Liver (tissue), 9 donors: ENCODE data around the gene FGF14. TPM values are rescaled to one million over a fixed set of nuclear protein-coding genes. Genes with fewer than 3 reads are reported as not detected.

ENCODE experiments used
- DNase-seq: peaks from one replicate; pipeline ENCODE4 v3.0.0-alpha.2; 2017; ENCODE audit warnings: low spot score
- H3K27ac ChIP-seq, 2 donors: one replicate each; pipeline ENCODE4 v1.7.0; 2013; ENCODE audit warnings: inconsistent platforms in 2 of 2, low read length in 2 of 2, control low read depth in 1 of 2, low read depth in 1 of 2, mild to moderate bottlenecking in 1 of 2
- H3K27me3 ChIP-seq, 4 donors: one replicate each; pipeline versions ENCODE4 v1.6.1 to v1.7.0; 2013; ENCODE audit warnings: low read length in 3 of 4, inconsistent platforms in 1 of 4, mild to moderate bottlenecking in 1 of 4, moderate library complexity in 1 of 4; ENCODE audit not compliant: control insufficient read depth in 4 of 4, insufficient read depth in 4 of 4
- H3K36me3 ChIP-seq, 4 donors: one replicate each; pipeline versions ENCODE4 v1.6.1 to v1.7.0; 2013; ENCODE audit warnings: low read length in 3 of 4, mild to moderate bottlenecking in 3 of 4, low read depth in 1 of 4, moderate library complexity in 1 of 4; ENCODE audit not compliant: control insufficient read depth in 4 of 4, insufficient read depth in 3 of 4
- H3K4me1 ChIP-seq, 4 donors: one replicate each; pipeline versions ENCODE4 v1.6.1 to v1.7.0; 2013; ENCODE audit warnings: low read length in 3 of 4, mild to moderate bottlenecking in 3 of 4, moderate library complexity in 1 of 4; ENCODE audit not compliant: control insufficient read depth in 4 of 4, insufficient read depth in 4 of 4
- H3K4me3 ChIP-seq, 3 donors: one replicate each; pipeline versions ENCODE4 v1.6.1 to v1.7.0; 2013; ENCODE audit warnings: low read length in 3 of 3, control low read depth in 1 of 3, low read depth in 1 of 3, mild to moderate bottlenecking in 1 of 3
- H3K9ac ChIP-seq, 2 donors: one replicate each; pipeline ENCODE4 v1.7.0; 2013; ENCODE audit warnings: low read length in 2 of 2, mild to moderate bottlenecking in 2 of 2, moderate library complexity in 2 of 2, control low read depth in 1 of 2, low read depth in 1 of 2
- H3K9me3 ChIP-seq, 4 donors: one replicate each; pipeline versions ENCODE4 v1.6.1 to v1.7.0; 2013; ENCODE audit warnings: low read length in 3 of 4; ENCODE audit not compliant: control insufficient read depth in 4 of 4
- ATF3 ChIP-seq: IDR thresholded peaks from 2 replicates; pipeline ENCODE4 v1.6.1; 2016; ENCODE audit warnings: antibody characterized with exemption
- EGR1 ChIP-seq, 2 donors: IDR thresholded peaks; 2 replicates each; pipeline ENCODE4 v1.6.1; 2016 to 2018; ENCODE audit warnings: antibody characterized with exemption in 2 of 2, low read depth in 2 of 2
- FOXA1 ChIP-seq: IDR thresholded peaks from 2 replicates; pipeline ENCODE4 v1.6.1; 2016; ENCODE audit warnings: antibody characterized with exemption
- FOXA2 ChIP-seq: IDR thresholded peaks from 2 replicates; pipeline ENCODE4 v1.6.1; 2016; ENCODE audit warnings: antibody characterized with exemption
- GABPA ChIP-seq, 2 donors: IDR thresholded peaks in 1 of 2; conservative IDR thresholded peaks in 1 of 2; 2 replicates each; pipeline ENCODE4 v1.6.1; 2016; ENCODE audit warnings: antibody characterized with exemption in 2 of 2, mild to moderate bottlenecking in 1 of 2, moderate library complexity in 1 of 2
- HNF4A ChIP-seq, 2 donors: conservative IDR thresholded peaks; 2 replicates each; pipeline ENCODE4 v1.6.1; 2016; ENCODE audit warnings: antibody characterized with exemption in 2 of 2, mild to moderate bottlenecking in 2 of 2
- HNF4G ChIP-seq: IDR thresholded peaks from 2 replicates; pipeline ENCODE4 v1.6.1; 2016; ENCODE audit warnings: antibody characterized with exemption
- JUND ChIP-seq, 2 donors: IDR thresholded peaks; 2 replicates each; pipeline ENCODE4 v1.6.1; 2016; ENCODE audit warnings: antibody characterized with exemption in 2 of 2
- MAX ChIP-seq: IDR thresholded peaks from 2 replicates; pipeline ENCODE4 v1.6.1; 2016; ENCODE audit warnings: antibody characterized with exemption
- NR2F2 ChIP-seq: IDR thresholded peaks from 2 replicates; pipeline ENCODE4 v1.6.1; 2016; ENCODE audit warnings: antibody characterized with exemption
- RAD21 ChIP-seq, 2 donors: IDR thresholded peaks; 2 replicates each; pipeline ENCODE4 v1.6.1; 2016; ENCODE audit warnings: antibody characterized with exemption in 2 of 2, mild to moderate bottlenecking in 2 of 2
- REST ChIP-seq: IDR thresholded peaks from 2 replicates; pipeline ENCODE4 v1.6.1; 2016; ENCODE audit warnings: antibody characterized with exemption, mild to moderate bottlenecking
- RXRA ChIP-seq, 2 donors: IDR thresholded peaks; 2 replicates each; pipeline ENCODE4 v1.6.1; 2017 to 2018; ENCODE audit warnings: antibody characterized with exemption in 2 of 2, mild to moderate bottlenecking in 1 of 2
- SP1 ChIP-seq: IDR thresholded peaks from 2 replicates; pipeline ENCODE4 v1.6.1; 2018; ENCODE audit warnings: antibody characterized with exemption, mild to moderate bottlenecking
- TAF1 ChIP-seq: conservative IDR thresholded peaks from 2 replicates; pipeline ENCODE4 v1.6.1; 2016; ENCODE audit warnings: antibody characterized with exemption, mild to moderate bottlenecking
- YY1 ChIP-seq: IDR thresholded peaks from 2 replicates; pipeline ENCODE4 v1.6.1; 2016; ENCODE audit warnings: antibody characterized with exemption, mild to moderate bottlenecking
- ZBTB33 ChIP-seq: IDR thresholded peaks from 2 replicates; pipeline ENCODE4 v1.6.1; 2016; ENCODE audit warnings: antibody characterized with exemption
- WGBS: extraction: QIAGEN DNeasy Blood & Tissue Kit; methylation state at CpG from one replicate; pipeline ENCODE4 v1.1.7; 2013; 5-methylcytosine and 5-hydroxymethylcytosine counted together
- polyA plus RNA-seq, 2 donors: library from polyadenylated mRNA; stranded (reverse) in 1 of 2; unstranded in 1 of 2; fragments of 200-250 nt in 1 of 2; fragments of >200 nt in 1 of 2; fragmentation: Nextera tagmentation in 1 of 2; extraction: Ambion mirVana in 1 of 2; gene quantifications; one replicate each; pipeline versions ENCODE4 v1.2.1 to v1.2.3, GENCODE V29; 2013 to 2015
- total RNA-seq, 2 donors: library from RNA; depleted of rRNA; stranded (reverse); fragments of >200 nt; gene quantifications; one replicate each; pipeline ENCODE4 v1.2.3, GENCODE V29; 2014
- TF ChIP-seq, protein P1 (sequence below): fragments of 150-350 bp; IDR thresholded peaks from 2 replicates; pipeline ENCODE4 v1.5.1; 2017; ENCODE audit warnings: improper control_type of control experiment, low read depth, low read length; ENCODE audit not compliant: missing input control
- donor health status: healthy.
- donor health status: healthy.
- donor health status: healthy.
- donor health status: healthy.
- donor health status: healthy.

Gene FGF14
- total and polyA plus RNA-seq, 4 donors = 0.05 to 3.3 (median 1.0) TPM

GRCh38 chr13:102122147-102122546 is 279.7 kb downstream of the FGF14 start:
- WGBS = 80% methylated on average over 4 of the region's 4 CpGs

More at GRCh38 chr13:102122147-102122546, 279.7 kb downstream of the FGF14 start:
- Histone ChIP-seq H3K9ac (no peak overlapping the region), H3K27me3 (no peaks in the 10 kb centered on the region), H3K9me3 (no peaks in the 10 kb centered on the region), H3K27ac (no peak overlapping the region), H3K4me3 (no peak overlapping the region), H3K36me3 (no peaks in the 10 kb centered on the region), H3K4me1 (no peaks in the 10 kb centered on the region)
- DNase-seq = no peak
- TF ChIP-seq RXRA (IDR thresholded peaks at IDR 0.05) = no peak
- TF ChIP-seq HNF4G = no peak
- TF ChIP-seq ATF3 = no peak
- no peak for TF ChIP-seq MAX
- TF ChIP-seq REST = no peak
- TF ChIP-seq NR2F2 = no peak
- no peak for TF ChIP-seq EGR1 (IDR thresholded peaks at IDR 0.05; ENCODE audit: low read depth in 2 of 2)
- no peak for TF ChIP-seq YY1
- no peak for TF ChIP-seq SP1
- no peak for TF ChIP-seq GABPA (IDR thresholded peaks at IDR 0.05 in 1 of 2, conservative IDR thresholded peaks at IDR 0.05 in 1 of 2)
- no peak for TF ChIP-seq ZBTB33
- no peak for TF ChIP-seq FOXA2
- TF ChIP-seq, protein P1, sequence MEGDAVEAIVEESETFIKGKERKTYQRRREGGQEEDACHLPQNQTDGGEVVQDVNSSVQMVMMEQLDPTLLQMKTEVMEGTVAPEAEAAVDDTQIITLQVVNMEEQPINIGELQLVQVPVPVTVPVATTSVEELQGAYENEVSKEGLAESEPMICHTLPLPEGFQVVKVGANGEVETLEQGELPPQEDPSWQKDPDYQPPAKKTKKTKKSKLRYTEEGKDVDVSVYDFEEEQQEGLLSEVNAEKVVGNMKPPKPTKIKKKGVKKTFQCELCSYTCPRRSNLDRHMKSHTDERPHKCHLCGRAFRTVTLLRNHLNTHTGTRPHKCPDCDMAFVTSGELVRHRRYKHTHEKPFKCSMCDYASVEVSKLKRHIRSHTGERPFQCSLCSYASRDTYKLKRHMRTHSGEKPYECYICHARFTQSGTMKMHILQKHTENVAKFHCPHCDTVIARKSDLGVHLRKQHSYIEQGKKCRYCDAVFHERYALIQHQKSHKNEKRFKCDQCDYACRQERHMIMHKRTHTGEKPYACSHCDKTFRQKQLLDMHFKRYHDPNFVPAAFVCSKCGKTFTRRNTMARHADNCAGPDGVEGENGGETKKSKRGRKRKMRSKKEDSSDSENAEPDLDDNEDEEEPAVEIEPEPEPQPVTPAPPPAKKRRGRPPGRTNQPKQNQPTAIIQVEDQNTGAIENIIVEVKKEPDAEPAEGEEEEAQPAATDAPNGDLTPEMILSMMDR = no peak
- TF ChIP-seq JUND (IDR thresholded peaks at IDR 0.05) = no peak
- no peak for TF ChIP-seq FOXA1
- TF ChIP-seq TAF1 = no peak
- no peak for TF ChIP-seq RAD21 (IDR thresholded peaks at IDR 0.05)
- no peak for TF ChIP-seq HNF4A (conservative IDR thresholded peaks at IDR 0.05)
